Stomach (tissue), 4 donors: ENCODE data around the gene HSPBAP1.

ENCODE experiments used
- EP300 ChIP-seq: sonication (generic); formaldehyde crosslinking; IDR thresholded peaks from one replicate; pipeline ENCODE4 v1.6.1; 2017; ENCODE audit warnings: antibody characterized with exemption
- POLR2AphosphoS5 ChIP-seq, 3 donors: sonication (generic); formaldehyde crosslinking; IDR thresholded peaks; one replicate each; pipeline ENCODE4 v1.6.1; 2016; ENCODE audit warnings: antibody characterized with exemption in 3 of 3
- TF ChIP-seq, protein P1 (sequence below), 7 experiments: fragments of 450-650 bp in 4 of 7; fragments of 200-600 bp in 3 of 7; sonication (generic) in 3 of 7; IDR thresholded peaks; one replicate each; pipeline ENCODE4 v1.5.1; 2016 to 2019; ENCODE audit warnings: antibody characterized with exemption in 7 of 7, control low read depth in 2 of 7, mild to moderate bottlenecking in 1 of 7

GRCh38 chr3:122690096-122690495 is 103.5 kb downstream of the HSPBAP1 start:
- no peak for TF ChIP-seq EP300
- TF ChIP-seq, protein P1, sequence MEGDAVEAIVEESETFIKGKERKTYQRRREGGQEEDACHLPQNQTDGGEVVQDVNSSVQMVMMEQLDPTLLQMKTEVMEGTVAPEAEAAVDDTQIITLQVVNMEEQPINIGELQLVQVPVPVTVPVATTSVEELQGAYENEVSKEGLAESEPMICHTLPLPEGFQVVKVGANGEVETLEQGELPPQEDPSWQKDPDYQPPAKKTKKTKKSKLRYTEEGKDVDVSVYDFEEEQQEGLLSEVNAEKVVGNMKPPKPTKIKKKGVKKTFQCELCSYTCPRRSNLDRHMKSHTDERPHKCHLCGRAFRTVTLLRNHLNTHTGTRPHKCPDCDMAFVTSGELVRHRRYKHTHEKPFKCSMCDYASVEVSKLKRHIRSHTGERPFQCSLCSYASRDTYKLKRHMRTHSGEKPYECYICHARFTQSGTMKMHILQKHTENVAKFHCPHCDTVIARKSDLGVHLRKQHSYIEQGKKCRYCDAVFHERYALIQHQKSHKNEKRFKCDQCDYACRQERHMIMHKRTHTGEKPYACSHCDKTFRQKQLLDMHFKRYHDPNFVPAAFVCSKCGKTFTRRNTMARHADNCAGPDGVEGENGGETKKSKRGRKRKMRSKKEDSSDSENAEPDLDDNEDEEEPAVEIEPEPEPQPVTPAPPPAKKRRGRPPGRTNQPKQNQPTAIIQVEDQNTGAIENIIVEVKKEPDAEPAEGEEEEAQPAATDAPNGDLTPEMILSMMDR (IDR thresholded peaks at IDR 0.05) = no peak
- no peak for TF ChIP-seq POLR2AphosphoS5 (IDR thresholded peaks at IDR 0.05)
